NCI-H2196 (cell line): ENCODE measurements around the gene ADAM12.
A peak's percentile ranks its signal among the peaks of the same experiment; 100 is the strongest.
"Not testable (repeated sequence)": the region's sequence is repeated elsewhere in the genome, so short reads cannot be mapped to it uniquely, and the experiment has no call there.

Source experiments
- DNase-seq: peaks from one replicate; lab custom pipeline; 2025; ENCODE audit not compliant: unreplicated experiment; lab: John Stamatoyannopoulos, UW

Gene ADAM12

DNA sequence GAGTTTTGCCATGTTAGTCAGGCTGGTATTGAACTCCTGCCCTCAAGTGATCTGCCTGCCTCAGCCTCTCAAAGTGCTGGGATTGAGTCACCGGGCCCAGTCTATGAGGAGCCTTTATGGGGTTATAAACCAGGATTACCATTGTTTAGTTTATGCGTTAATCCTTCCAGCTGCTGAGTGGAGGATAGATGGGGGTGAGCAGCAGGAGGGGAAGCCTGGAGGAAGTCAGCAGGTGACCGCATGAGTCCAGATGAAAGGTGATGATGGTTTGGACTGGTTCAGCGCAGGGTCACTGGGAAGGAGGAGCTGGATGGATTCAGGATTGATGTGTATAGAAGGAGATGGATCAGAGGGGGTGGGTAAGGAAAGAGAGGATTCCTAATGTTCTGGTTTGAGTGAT lies 197.1 kb downstream of the ADAM12 start:
- no peak for DNase-seq

DNA sequence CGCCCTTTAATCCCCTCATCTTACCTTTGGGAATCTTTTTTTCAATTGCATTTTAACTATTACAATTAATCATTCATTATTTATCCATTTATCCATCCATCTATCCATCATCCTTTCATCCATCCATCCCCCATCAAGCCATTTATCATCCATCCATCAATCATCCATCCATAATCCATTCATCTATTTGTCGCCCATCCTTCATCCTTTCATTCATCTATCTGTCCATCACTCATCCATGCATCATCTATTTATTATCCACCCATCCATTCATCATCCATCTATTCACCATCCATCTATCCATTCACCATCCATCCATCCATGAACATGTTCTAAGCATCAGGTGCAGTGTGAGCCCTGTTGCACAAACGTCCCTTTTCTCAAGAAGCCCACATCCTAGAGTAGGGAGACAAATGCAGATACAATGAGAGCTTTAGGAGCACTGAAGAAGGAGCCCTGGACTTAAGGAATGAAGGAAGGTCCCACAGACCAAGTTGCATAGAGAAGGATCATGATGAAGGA lies 199.5 kb downstream of the ADAM12 start:
- DNase-seq = no peak

DNA sequence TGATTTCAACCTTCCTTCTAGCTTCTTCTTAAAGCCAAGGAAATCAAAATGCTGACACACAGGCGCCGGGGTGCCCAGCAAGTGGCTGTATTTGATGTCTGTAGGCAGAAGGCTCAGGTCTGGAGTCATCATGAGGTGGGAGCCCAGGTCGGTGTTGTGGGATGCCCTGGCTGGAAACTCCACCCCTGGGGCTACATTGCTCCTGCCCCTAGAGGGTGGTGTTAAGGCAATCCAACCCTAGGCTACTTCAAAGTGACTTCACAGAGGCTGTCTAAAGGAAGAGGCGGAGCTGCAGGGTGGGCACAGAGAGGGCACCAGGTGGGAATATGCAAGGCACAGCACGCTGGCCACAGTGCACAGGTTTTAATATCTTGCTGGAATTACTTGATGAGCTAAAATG lies 200.9 kb downstream of the ADAM12 start:
- DNase-seq = no peak

DNA sequence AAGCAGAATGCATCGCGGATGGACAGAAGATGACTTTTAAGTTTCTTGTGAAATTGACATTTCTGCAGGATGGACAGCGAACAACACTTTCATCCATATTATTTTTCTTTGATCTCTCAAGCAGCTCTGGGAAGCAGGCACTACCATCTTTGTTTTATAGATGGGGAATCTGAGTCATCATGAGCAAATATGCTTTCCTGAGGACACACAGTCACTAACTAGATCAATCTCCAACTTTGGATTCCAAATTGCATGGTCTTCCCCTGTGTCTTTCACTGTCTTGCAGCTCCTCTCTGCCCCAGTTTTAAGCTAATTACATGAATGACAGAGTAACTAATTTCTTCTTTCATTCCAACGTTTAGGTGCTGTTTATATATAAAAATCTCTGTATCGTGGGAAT lies 201.5 kb downstream of the ADAM12 start:
- no peak for DNase-seq

DNA sequence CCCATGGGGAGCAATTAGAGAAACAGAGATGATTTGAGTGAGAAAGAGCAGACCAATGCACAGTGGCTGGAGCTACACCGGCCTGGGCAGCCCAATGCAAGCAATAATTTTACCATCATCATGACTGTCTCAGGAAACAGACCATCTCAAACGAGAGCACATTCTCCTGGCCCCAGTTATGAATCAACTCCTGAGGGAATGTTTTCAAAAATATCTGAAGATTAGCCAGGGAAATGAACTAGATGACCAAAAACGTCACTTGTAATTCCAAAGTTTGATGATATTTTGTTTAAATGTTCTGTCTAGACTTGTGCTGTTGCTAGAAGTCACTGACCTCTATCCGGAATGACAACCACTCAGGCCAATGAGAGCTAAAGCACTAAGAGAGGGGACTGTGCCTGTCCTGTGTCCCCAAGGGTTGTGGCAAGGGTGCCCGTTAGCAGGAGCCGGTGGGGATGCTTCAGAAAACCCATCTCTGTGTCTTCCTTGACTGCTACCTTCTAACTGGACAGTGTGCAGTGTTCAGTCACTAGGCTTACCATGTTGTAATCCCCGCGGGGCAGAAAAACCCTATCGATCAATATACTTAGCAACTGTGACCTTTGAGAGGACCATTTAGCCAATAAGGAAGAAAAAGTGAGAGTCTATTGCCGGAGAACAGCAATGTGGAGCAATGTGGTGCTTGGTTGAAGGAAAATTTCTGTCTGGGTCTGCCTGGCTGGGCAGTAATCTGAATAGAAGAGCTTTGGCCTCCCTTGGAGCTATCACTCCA lies 202.4 kb downstream of the ADAM12 start:
- no peak for DNase-seq

DNA sequence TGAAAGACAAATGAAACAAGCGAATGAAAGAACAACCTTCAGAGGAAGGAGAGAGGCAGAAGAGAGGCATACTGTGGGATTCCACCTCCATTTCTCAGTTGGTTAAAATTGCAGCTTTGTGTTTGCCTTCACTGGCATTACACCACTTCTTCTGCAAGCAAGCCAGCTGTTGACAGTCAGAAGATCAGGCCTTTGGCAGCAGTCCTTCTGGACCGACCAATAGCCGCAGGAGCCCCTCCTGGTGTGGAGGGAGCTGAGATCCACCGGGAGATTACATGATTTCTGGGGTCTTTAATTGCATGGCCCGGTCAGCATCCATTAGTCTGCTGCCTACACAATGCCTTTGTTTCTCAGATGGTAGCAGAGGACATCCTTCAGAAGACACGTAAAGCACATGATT lies 206.7 kb downstream of the ADAM12 start:
- no peak for DNase-seq

DNA sequence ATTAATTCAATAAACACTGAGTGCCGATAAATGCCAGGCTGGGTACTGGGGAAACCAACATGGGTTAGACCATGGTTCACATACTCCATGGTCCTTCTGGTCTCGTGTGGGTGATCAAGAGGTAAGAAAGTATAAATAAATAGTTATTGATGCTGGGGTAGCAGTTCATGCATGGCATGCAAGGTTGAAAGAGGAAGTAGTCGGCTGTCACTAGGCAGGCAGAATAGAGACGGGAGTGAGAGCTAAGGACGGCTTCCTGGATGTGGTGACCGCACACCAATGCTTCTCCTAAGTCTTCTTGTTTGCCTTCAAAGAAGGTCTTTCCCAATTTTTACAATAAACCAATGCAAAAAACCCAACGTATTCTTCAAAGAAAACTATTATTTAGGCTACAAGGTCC lies 208.6 kb downstream of the ADAM12 start:
- no peak for DNase-seq

DNA sequence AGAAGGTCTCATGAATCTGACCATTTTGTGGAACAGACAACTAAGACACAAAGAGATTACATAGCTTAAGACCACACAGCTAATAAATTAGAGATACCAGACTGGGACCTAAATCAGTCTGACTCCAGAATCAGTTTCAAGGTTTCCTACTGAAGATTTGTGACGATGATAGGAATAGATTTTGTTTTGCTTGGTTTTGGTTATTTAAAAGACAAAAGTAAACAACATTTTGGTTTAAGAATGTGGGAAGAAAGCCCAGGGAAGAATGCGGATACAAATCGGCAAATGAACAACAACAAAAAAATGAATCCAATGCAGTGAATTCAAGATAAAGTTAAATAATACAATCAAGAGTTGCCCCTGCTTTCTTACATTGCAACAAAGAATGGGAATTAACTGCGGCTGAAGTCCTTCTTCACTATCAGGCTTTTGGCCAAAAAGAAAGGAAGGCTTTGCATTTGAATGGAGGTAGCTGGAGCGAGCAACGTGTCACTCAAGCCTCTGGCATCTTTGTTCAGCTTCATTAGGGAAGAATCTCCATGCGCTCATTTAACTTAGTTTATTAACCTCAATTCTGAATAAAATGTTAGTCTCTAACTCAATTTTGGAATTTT lies 210.8 kb downstream of the ADAM12 start:
- DNase-seq = no peak

DNA sequence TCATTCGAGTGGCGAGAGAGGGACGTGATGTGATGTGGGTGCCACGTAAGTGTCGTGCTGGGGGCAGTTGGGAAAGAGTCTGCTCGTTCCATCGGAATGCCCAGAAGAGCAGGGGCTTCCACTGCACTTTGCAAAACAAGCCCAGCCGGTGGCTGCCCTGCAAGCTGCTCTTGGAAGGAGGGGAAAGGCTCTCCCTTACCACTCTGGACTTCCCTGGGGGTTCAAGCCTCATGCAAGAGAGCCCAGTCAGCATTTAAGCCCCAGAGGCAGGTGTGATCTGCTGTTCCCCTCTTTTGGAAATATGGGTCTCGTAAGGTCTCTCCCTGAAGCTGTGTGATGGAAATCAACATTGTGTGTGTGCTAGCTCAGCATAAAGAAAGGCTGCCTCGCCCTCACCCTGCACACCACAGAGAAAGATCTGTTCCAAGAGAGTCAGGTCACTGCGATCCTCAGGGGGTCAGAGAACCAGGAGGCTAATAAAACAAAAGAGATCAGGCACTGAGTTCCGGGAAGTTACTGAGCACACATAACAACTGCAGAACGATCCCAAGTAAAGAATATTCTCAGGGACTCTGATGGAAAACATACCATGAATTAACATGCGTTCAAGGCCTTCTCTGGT lies 212.5 kb downstream of the ADAM12 start:
- DNase-seq = no peak

DNA sequence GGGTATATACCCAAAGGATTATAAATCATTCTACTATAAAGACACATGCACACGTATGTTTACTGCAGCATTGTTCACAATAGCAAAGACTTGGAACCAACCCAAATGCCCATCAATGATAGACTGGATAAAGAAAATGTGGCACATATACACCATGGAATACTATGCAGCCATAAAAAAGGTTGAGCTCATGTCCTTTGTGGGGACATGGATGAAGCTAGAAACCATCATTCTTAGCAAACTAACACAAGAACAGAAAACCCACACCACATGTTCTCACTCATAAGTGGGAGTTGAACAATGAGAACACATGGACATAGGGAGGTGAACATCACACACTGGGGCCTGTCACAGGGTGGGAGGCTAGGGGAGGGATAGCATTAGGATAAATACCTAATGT lies 215.5 kb downstream of the ADAM12 start:
- not testable (repeated sequence) for DNase-seq

DNA sequence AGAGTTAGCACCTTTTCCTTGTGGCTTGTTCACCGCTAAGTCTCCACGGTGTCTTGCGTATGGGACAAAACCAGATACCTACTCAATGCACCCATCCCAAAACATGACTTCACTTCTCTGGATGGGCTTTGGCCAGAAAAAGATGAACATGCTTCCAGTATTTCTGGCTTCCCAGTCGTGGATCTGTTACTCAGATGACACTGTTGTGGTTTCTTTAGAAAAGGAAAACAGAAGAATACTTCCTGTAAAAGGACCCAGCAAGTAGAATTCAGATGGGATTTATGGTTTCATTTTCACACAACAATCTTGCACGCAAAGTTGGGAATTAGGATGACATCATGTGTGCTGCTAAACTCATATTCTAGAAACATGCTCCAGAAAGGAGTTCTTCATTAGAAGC lies 216.7 kb downstream of the ADAM12 start:
- DNase-seq = no peak

DNA sequence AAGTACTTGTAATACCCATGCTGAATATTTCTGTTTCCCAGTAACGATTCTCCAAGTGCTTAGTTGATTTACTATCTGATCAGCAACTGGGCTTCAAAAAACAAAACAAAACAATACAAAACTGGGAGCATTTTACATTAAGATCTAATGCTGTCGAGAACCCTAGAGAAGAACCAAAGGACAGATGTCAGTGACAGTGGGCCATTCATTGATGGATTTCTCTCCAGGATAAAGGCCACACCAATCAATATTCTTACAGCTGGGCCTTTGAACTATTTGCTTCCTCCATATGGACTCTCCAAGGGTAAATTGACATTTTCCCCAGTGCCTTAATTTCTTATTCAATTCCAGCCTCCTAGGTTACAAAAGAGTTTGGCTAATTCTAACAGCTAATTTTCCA lies 217.5 kb downstream of the ADAM12 start:
- DNase-seq = no peak

DNA sequence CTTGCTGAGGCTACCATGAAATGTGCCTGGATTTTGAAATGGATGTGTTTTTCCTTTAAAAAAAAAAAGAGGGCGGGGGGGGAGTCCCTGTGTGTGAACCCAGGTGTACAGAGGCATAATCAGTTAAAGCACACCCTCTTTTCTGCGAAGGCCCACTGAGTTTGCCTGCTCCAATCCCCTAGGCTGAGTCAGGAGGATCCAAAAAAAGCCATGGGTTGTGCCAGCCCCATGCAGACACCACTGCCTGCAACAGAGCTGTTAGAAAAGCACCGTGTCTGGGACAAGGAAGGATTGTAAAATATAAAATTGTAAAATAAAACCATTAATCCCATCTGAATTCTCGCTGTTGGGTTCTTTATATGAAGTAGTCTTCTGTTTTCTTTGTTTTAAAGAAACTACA lies 217.9 kb downstream of the ADAM12 start:
- DNase-seq = no peak

DNA sequence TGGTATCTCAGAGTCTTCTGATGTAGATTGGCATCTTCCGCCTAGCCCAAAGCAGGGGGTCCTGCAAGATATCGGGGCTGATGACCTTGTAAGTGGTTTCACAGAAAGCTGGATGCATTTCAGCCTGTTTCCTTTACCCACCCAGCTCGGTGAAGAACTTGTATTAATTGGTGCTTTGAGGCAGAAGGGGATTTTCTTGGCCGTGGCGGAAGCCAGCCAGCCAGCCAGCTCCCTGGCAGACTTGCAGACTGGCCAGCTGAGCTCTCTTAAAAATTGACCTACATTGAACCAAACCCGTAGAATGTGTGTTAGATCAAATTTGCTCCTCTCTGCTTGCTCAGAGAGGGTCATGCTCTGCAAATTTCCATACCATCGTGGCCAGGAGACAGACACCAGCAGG lies 218.4 kb downstream of the ADAM12 start:
- no peak for DNase-seq

DNA sequence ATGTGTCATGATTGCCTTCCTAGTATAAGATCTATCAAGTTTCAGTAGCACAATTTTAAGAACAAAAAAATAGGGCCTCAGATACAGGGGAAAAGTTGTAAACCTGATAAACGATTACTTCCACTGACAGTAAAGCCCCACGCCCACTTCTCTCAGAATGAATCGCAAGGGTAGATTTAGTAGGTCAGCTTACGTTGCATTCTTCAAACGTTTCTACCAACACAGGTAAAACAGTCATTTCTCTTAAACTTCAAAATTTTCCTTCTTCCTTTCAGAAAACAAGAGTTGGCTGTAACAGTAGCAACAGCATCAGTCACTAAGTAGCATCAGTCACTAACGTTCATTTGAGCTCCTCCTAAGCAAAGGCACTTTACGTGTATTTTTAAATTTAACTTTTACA lies 221.5 kb downstream of the ADAM12 start:
- no peak for DNase-seq

DNA sequence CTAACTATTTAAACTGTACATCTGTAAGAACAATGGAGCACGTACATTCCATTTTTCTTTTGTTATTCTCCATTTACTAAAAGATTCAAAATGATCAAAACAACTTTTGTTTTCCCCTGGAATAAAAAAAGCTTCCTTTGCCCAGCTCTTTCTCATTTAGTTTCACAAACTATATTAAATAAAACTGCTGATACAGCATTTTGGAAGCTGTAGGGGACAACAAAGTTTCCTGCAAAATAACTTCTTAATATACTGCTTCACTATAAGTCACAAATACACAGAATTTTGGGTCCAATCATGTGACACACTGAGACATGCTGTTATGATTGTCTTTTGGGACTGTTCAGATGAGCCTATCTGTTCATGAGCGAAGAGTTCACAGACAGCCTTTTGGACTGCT lies 222.4 kb downstream of the ADAM12 start:
- no peak for DNase-seq

DNA sequence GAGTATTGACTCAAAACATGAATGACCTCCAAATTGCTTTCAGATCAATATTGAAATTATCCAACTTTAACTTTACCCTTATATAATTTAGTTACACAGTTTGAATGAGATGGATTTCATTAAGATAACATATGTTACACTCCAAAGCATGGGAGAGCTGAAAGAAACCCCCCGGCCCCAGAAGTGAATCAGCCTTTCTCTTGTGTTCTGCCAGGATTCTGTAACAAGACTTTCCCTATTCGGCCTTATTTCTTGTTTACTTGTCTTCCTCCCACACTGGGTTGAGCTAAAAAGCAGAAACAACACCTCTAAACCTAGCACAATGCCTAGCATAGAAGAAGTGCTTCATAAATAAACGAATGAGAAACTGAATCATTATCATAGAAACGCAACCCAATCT lies 224.8 kb downstream of the ADAM12 start:
- DNase-seq = no peak

DNA sequence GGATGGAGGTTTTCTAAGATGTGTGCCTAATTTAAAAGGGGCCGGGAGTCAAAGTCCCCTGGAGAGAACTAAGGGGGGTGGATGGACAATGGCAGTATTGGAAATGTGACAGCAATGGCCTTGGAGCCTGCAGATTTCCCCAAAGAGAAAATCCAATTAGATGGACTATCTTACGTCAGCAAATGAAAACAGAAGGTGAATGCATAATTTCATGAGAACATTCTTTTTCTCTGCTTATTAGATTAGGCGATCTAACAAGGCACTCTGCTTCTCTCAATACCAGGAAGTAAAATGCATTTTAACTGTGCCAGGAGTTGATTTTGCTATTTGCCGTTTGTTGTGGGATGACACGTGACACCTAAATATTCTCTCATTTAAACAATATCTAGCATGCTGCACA lies 226.6 kb downstream of the ADAM12 start:
- DNase-seq = no peak

DNA sequence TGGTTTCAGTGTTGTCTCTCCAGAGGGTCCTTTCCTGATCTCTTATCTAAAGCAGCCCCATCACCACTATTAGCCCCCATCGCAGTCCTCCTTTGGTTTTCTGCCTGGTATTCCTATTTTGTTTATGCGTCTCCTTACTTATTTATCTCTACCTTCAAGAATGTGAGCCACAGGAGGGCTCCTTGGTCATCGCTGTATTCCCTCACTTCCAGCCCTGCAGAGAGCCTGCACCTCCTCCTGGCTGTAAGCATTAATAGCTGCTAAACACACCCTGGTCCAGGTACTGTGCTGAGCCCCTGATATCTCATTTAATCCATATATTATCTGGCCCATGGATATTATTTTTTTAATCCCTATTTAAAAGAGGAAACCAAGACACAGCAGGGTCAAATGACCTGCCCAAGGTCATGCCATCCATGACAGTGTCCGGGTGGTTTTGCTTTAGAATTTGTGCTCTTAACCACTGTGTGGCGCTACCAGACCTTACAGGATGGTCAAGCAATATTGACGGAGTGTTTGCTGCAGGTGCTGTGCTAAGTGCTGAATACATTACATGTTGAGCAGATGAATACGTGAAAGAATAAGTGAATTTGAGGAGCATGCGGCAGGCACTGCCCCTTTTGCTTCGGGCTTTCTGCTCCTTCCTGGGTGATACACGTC lies 227.2 kb downstream of the ADAM12 start:
- peak; percentile 6 for DNase-seq

DNA sequence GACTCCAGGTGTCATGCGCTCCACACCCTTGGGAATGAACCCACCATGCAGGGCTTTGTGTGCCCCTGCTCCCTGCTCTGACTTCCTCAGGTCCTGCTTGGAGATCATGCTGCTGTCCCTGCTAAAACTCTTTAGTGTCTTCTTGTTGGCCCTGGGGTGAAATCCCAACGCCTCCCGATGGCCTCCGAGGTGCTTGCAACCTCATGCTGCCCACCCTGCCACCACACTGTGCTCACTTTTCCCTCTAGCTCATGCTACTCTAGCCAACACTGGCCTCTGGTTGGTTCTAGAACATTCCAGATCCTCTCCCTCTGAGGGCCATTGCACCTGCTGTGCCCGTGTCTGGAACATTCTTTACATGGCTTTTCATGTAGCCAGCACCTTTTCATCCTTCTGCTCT lies 227.7 kb downstream of the ADAM12 start:
- no peak for DNase-seq

DNA sequence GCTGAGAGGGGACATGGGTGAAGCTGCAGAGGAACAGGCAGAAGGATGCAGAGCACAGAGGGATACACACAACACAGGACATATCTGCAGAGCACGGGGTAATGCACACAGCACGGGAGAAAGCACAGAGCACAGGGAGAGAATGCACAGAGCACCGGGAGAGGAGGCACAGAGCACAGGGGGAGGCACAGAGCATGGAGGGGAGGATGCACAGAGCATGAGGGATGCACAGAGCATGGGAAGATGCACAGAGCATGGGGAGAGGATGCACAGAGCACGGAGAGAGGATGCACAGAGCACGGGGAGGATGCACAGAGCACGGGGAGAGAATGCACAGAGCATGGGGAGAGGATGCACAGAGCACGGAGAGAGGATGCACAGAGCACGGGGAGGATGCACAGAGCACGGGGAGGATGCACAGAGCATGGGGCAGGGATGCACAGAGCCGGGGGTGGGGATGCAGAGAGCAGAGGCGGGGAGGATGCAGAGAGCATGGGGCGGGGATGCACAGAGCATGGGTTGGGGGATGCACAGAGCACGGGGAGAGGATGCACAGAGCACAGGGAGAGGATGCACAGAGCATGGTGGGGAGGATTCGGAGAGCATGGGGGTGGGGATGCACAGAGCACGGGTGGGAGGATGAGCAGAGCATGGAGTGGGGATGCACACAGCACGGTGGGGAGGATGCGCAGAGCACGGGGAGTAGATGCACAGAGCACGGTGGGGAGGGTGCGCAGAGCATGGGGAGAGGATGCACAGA lies 230.0 kb downstream of the ADAM12 start:
- DNase-seq = no peak
